ENCODE measurements around the gene IFFO2. TPM values are rescaled to one million over a fixed set of nuclear protein-coding genes. Genes with fewer than 3 reads are reported as not detected.

The IFFO2 gene
- total and polyA plus RNA-seq, 10 of the 15 experiments (the other 5 are each of a cell fraction or from before 2014, with no cell fraction given) = 1.2 to 18.4 (median 6.7) TPM

GRCh38 chr1:18922319-18922726, 34.2 kb downstream of the IFFO2 start (continued):
- TF ChIP-seq PKNOX1 (IDR thresholded peaks at IDR 0.05) = no peak

- Histone ChIP-seq H3K27ac (ENCODE audit: control insufficient read depth, insufficient read depth) (no peak overlapping the region), H3K4me2 (ENCODE audit: control insufficient read depth, insufficient read depth) (no peak overlapping the region), H3K27me3 (replicated peaks in 1 of 2; ENCODE audit: control insufficient read depth in 2 of 2, insufficient read depth in 2 of 2, low read length in 1 of 2) (no peaks in the 10 kb centered on the region), H3K4me1 (ENCODE audit: control insufficient read depth, insufficient read depth, low read length) (peaks cover 20% of the 10 kb centered on the region), H3K9ac (ENCODE audit: control insufficient read depth, insufficient read depth, low read length) (no peak overlapping the region), H4K20me1 (ENCODE audit: control insufficient read depth, insufficient read depth) (peaks cover 3% of the 10 kb centered on the region; the same call in 1 of the 2 replicates), H2AFZ (ENCODE audit: control insufficient read depth, low read depth, low read length) (no peak overlapping the region), H3K79me2 (ENCODE audit: control insufficient read depth, insufficient read depth, low read length) (peaks cover 1% of the 10 kb centered on the region), H3K9me3 (replicated peaks; ENCODE audit: control insufficient read depth, insufficient read depth, low read length) (no peaks in the 10 kb centered on the region), H3K4me3 (no peak overlapping the region), H3K36me3 (ENCODE audit: control insufficient read depth in 2 of 2, insufficient read depth in 2 of 2, low read length in 1 of 2) (peaks cover 0 to 9% of the 10 kb centered on the region in 2 experiments; a peak in 3 of 4 replicates)
- WGBS (ENCODE audit: insufficient coverage, insufficient replicate concordance, low lambda C conversion rate, missing lambda C conversion rate) = 78% methylated on average over 17 of the region's 17 CpGs
- ChIA-PET POLR2A (no interaction called here), RAD21 (ENCODE audit: unreplicated experiment) (no interaction called here), CTCF (interaction anchor here (0.8 to 7.1 kb wide), 4 partner anchors 9 to 45 kb away, joined by 3 to 64 read pairs (median 6); no protein-coding TSS in a partner anchor), SMC1A (ENCODE audit: uncharacterized antibody, unreplicated experiment) (interaction anchor here (0.9 to 1.7 kb wide), 4 partner anchors 18 to 160 kb away, joined by 3 read pairs; no protein-coding TSS in a partner anchor)
- intact Hi-C loops (cut with micrococcal nuclease; ENCODE audit: unreplicated experiment) = no loop called here
- no peak for TF ChIP-seq BHLHE40 (IDR thresholded peaks at IDR 0.05; ENCODE audit: borderline replicate concordance in 1 of 2, low read depth in 2 of 2, low read length in 1 of 2)
- no peak for TF ChIP-seq SMAD1 (IDR thresholded peaks at IDR 0.05; ENCODE audit: low read depth, partially characterized antibody)
- peak in 1 of 3 experiments; percentile 9; a peak in 2 of 6 replicates for TF ChIP-seq CTCF (IDR thresholded peaks at IDR 0.05 in 2 of 3, conservative IDR thresholded peaks at IDR 0.05 in 1 of 3; ENCODE audit: control insufficient read depth in 2 of 3, extremely low read depth in 1 of 3, insufficient read depth in 1 of 3, low read depth in 3 of 3, low read length in 3 of 3)
- TF ChIP-seq KDM1A (IDR thresholded peaks at IDR 0.05; ENCODE audit: borderline replicate concordance) = no peak
- no peak for TF ChIP-seq SKIL (IDR thresholded peaks at IDR 0.05; ENCODE audit: low read depth, poor library complexity, severe bottlenecking)
- TF ChIP-seq RAD21 (IDR thresholded peaks at IDR 0.05; ENCODE audit: insufficient read depth, low read depth, low read length) = peak; percentile 34; the same call in 1 of the 2 replicates
- TF ChIP-seq KLF5 (IDR thresholded peaks at IDR 0.05; ENCODE audit: partially characterized antibody) = no peak
- no peak for TF ChIP-seq FOXM1 (IDR thresholded peaks at IDR 0.05; ENCODE audit: low read depth, low read length)
- in situ Hi-C loops (cut with MboI) = no loop called here
- ATAC-seq (no peak), DNase-seq (ENCODE audit: low read depth, low spot score) (no peak), FAIRE-seq (no peak)
- BruUV-seq (replicated peaks) = no TSS peak
Observed at GRCh38 chr1:18921516-18922251, 34.8 kb downstream of the IFFO2 start.

Measured in GM12878 (cell line).